Kidney (tissue), 14 donors: ENCODE results near the gene APBB3. TPM values are rescaled to one million over a fixed set of nuclear protein-coding genes. Genes with fewer than 3 reads are reported as not detected.

Source experiments
- DNase-seq, 5 donors: peaks; one replicate each; pipeline ENCODE4 v3.0.0-alpha.2; 2013 to 2020
- FAIRE-seq: peaks from 2 replicates; lab custom pipeline; 2012; peaks lifted over from hg19 to GRCh38; lab: Jason Lieb, UNC
- H3K27ac ChIP-seq, 2 donors: one replicate each; pipeline ENCODE4 v1.7.0; 2013; ENCODE audit warnings: low read depth in 2 of 2, low read length in 2 of 2, inconsistent platforms in 1 of 2
- H3K27me3 ChIP-seq: one replicate; pipeline ENCODE4 v1.7.1; 2013; ENCODE audit warnings: low read length, inconsistent platforms; ENCODE audit not compliant: control insufficient read depth, insufficient read depth
- H3K36me3 ChIP-seq, 3 donors: one replicate each; pipeline versions ENCODE4 v1.7.0 to v1.7.1; 2013; ENCODE audit warnings: low read length in 3 of 3, control low read depth in 1 of 3, inconsistent platforms in 1 of 3; ENCODE audit not compliant: insufficient read depth in 3 of 3, control insufficient read depth in 2 of 3
- H3K4me1 ChIP-seq, 3 donors: one replicate each; pipeline versions ENCODE4 v1.7.0 to v1.7.1; 2013; ENCODE audit warnings: low read length in 3 of 3, inconsistent platforms in 1 of 3, low read depth in 1 of 3; ENCODE audit not compliant: control insufficient read depth in 2 of 3, insufficient read depth in 2 of 3
- H3K4me3 ChIP-seq, 3 donors: one replicate each; pipeline versions ENCODE4 v1.7.0 to v1.8.1; 2013; ENCODE audit warnings: low read length in 3 of 3, control low read depth in 1 of 3, inconsistent platforms in 1 of 3
- H3K9ac ChIP-seq, 3 donors: one replicate each; pipeline versions ENCODE4 v1.7.0 to v1.7.1; 2013; ENCODE audit warnings: low read length in 3 of 3, control low read depth in 1 of 3, inconsistent platforms in 1 of 3
- H3K9me3 ChIP-seq, 3 donors: one replicate each; pipeline versions ENCODE4 v1.7.0 to v1.7.1; 2013; ENCODE audit warnings: low read length in 3 of 3, control low read depth in 1 of 3, inconsistent platforms in 1 of 3; ENCODE audit not compliant: control insufficient read depth in 2 of 3, insufficient read depth in 1 of 3
- intact Hi-C: fragments of 100-400 bp; cut with DNase I; formaldehyde crosslinking; loops from one replicate; pipeline ENCODE4 v1.11.1; 2022
- polyA plus RNA-seq: library from polyadenylated mRNA; stranded (reverse); fragments of 350-450 nt; fragmentation: Illumina TruSeq; extraction: RNeasy Lipid Tissue Mini Kit (QIAGEN cat#74804); gene quantifications from one replicate; pipeline ENCODE4 v1.2.3, GENCODE V29; 2014; ENCODE audit warnings: low read depth, low replicate concordance; ENCODE audit not compliant: insufficient read depth
- total RNA-seq: library from RNA; stranded (reverse); fragmentation: NEBNext Ultra II Directional; extraction: Animal tissue kit (Norgen Biotek cat#: 25700); gene quantifications from one replicate; pipeline ENCODE4 v1.2.1, GENCODE V29; 2021
- TF ChIP-seq, protein P1 (sequence below): IDR thresholded peaks from 3 replicates; pipeline ENCODE4 v1.5.1; 2012; ENCODE audit warnings: mild to moderate bottlenecking, moderate library complexity, borderline replicate concordance; ENCODE audit not compliant: insufficient read depth; ENCODE audit errors: extremely low read depth
- donor health status: control.
- donor health status: control.
- donor health status: control.
- donor health status: control.
- donor health status: control.
- donor health status: DM: yes; HTN: yes; CAD: no.
- donor health status: Normal renal cell carcinoma (clear cell type).

The APBB3 gene
- total and polyA plus RNA-seq, 2 donors from 2014 or later: 19.6 to 33.9 TPM

DNA sequence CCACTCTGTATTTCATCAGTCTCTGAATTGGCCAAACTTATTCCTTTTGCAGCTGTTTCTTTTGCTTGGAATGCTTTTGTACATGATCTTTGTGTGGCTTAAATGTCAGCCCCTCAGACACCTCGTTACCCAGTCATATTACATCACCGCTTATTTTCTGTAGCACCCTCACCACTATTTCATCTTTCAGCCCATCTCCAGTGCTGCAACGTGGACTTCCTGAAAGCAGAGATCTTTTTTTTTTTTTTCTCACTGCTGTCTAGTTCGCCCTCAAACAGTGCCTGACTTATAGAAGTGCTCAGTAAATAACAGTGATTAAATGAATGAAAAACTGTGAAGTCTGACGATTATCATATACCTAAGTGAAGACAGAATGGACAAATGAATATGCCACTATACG is 8.0 kb downstream of the APBB3 start:
- Histone ChIP-seq H3K9me3 (no peaks in the 10 kb centered on the region), H3K4me1 (peaks cover 0 to 17% (median 10%) of the 10 kb centered on the region in 3 donors), H3K27ac (no peak overlapping the region), H3K36me3 (peaks cover 2 to 6% (median 4%) of the 10 kb centered on the region in 3 donors), H3K9ac (peak overlapping the region; percentile 2 to 85 (median 43)), H3K4me3 (peak overlapping the region; percentile 64 to 81 (median 74)), H3K27me3 (no peaks in the 10 kb centered on the region)
- intact Hi-C loops: no loop called here
- FAIRE-seq (no peak), DNase-seq (peak in 2 of 5 donors; percentile 8 to 21)
- TF ChIP-seq, protein P1, sequence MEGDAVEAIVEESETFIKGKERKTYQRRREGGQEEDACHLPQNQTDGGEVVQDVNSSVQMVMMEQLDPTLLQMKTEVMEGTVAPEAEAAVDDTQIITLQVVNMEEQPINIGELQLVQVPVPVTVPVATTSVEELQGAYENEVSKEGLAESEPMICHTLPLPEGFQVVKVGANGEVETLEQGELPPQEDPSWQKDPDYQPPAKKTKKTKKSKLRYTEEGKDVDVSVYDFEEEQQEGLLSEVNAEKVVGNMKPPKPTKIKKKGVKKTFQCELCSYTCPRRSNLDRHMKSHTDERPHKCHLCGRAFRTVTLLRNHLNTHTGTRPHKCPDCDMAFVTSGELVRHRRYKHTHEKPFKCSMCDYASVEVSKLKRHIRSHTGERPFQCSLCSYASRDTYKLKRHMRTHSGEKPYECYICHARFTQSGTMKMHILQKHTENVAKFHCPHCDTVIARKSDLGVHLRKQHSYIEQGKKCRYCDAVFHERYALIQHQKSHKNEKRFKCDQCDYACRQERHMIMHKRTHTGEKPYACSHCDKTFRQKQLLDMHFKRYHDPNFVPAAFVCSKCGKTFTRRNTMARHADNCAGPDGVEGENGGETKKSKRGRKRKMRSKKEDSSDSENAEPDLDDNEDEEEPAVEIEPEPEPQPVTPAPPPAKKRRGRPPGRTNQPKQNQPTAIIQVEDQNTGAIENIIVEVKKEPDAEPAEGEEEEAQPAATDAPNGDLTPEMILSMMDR: no peak

DNA sequence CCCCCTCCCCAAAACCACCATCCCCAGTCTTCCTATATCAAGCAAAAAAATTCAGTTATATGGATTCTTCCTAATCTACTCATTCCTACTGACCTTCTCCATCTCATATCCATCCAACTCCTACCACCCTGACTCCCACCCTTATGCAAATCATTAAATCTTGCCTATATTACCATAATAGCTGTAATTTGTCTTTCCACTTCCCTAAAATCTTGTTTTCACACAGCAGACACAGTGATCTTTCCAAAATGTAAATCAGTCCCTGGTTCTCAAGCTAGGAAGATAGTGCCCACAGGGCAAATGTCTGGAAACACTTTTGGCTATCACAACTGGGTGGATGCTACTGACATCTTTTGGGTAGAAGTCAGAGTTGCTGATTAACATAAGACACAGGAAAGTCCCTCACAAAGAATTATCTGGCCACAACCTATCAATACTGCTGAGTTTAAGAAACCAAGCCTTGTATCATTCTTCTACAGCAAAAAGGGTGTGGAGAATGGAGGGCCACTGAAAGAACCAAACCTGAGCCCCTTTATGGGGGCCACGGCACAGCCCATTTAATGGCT is 8.6 kb downstream of the APBB3 start:
- no peak for FAIRE-seq
- Histone ChIP-seq H3K9ac (peak overlapping the region in 1 of 3 donors; percentile 43), H3K27me3 (no peaks in the 10 kb centered on the region), H3K4me3 (peak overlapping the region in 2 of 3 donors; percentile 74 to 81), H3K4me1 (peaks cover 0 to 17% (median 10%) of the 10 kb centered on the region in 3 donors), H3K36me3 (peaks cover 2 to 10% (median 5%) of the 10 kb centered on the region in 3 donors), H3K9me3 (no peaks in the 10 kb centered on the region), H3K27ac (no peak overlapping the region)
- no peak for DNase-seq
- TF ChIP-seq, protein P1: no peak
- intact Hi-C loops: no loop called here

DNA sequence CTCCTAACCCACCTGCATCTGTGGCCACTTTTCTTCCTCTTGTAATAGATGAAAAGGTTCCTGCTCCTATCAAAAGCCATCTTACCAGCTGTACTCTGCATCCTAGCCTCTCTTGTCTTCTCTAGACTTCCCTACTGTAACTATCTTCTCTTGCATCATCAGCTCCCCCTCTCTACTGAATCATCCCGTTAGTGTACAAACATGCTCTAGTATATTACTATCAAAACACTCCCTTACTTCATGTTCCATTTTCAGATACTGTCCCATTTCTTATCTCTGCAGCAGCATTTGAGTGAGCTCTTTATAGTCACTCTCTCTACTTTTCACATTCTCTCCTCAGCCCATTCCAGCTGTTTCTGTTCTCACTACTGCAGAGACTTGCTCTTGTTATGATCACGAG is 9.9 kb downstream of the APBB3 start:
- intact Hi-C loops: no loop called here
- Histone ChIP-seq H3K27me3 (no peaks in the 10 kb centered on the region), H3K4me1 (peaks cover 0 to 27% (median 17%) of the 10 kb centered on the region in 3 donors), H3K27ac (no peak overlapping the region), H3K9ac (no peak overlapping the region), H3K36me3 (peaks cover 2 to 22% (median 16%) of the 10 kb centered on the region in 3 donors), H3K9me3 (no peaks in the 10 kb centered on the region), H3K4me3 (no peak overlapping the region)
- DNase-seq (no peak), FAIRE-seq (no peak)
- TF ChIP-seq, protein P1: no peak

DNA sequence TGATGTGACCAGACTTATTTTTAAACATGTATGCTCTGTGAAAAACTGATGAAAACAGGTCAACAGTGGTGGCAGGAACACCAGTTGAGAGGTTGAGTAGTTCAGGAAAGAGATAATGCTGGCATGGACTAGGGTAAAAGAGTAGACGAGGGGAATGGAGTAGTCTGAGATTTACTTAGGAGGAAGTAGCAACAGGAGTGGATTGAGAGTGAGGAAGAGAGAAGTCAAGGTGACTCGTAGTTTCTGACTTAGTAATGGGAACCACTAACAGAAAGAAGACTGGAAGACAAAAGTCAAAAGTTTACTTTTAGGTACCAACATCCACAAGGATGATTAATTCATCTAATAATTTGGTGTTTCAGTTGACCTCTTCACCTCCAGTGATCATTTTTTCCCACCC is 10.7 kb downstream of the APBB3 start:
- H3K27me3 ChIP-seq: no peaks in the 10 kb centered on the region
- no peak overlapping the region for H3K27ac ChIP-seq
- DNase-seq (no peak), FAIRE-seq (no peak)
- H3K9ac ChIP-seq: no peak overlapping the region
- H3K4me3 ChIP-seq: no peak overlapping the region
- intact Hi-C loops: no loop called here
- H3K9me3 ChIP-seq: no peaks in the 10 kb centered on the region
- H3K36me3 ChIP-seq: peaks cover 2 to 22% (median 18%) of the 10 kb centered on the region in 3 donors
- H3K4me1 ChIP-seq: peaks cover 0 to 35% (median 24%) of the 10 kb centered on the region in 3 donors
- TF ChIP-seq, protein P1: no peak
